ENCODE measurements around the gene FAM13A.

DNA sequence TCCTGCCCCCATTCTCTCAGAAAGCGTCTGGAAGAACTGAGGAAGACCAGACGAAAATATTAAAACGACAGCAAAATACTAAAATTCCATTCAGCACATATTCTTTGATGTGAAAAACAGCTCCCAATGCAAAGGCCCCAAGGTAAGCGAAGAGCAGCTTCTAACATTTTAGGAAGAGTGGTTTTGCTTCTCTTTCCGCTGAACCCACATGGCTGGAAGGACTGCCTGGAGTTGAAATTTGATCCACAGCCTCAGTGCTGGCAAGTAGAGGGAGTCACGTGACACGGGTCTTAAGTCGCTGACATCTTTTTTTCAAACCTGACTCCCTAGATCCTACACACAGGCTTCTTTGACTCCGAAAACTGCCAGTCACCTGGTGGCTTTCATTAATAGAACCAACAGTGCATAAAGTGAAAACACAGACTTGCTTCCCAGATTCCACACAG lies at the start of gene FAM13A:
- TF ChIP-seq, protein P1, sequence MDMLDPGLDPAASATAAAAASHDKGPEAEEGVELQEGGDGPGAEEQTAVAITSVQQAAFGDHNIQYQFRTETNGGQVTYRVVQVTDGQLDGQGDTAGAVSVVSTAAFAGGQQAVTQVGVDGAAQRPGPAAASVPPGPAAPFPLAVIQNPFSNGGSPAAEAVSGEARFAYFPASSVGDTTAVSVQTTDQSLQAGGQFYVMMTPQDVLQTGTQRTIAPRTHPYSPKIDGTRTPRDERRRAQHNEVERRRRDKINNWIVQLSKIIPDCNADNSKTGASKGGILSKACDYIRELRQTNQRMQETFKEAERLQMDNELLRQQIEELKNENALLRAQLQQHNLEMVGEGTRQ (IDR thresholded peaks at IDR 0.05; ENCODE audit: borderline replicate concordance, low read depth, low read length) = peak; percentile 70; the same call in 1 of the 2 replicates
- no peak for TF ChIP-seq MYC (IDR thresholded peaks at IDR 0.05; ENCODE audit: insufficient read depth, insufficient read length, insufficient replicate concordance, low read length, severe bottlenecking)
- no peak for TF ChIP-seq SP1 (IDR thresholded peaks at IDR 0.05; ENCODE audit: low read depth, low read length)
- 0 out of 2 replicates have a peak, but pooled peaks have one; percentile 23 for TF ChIP-seq MXI1 (IDR thresholded peaks at IDR 0.05; ENCODE audit: low read depth, low read length)
- TF ChIP-seq, protein P2, sequence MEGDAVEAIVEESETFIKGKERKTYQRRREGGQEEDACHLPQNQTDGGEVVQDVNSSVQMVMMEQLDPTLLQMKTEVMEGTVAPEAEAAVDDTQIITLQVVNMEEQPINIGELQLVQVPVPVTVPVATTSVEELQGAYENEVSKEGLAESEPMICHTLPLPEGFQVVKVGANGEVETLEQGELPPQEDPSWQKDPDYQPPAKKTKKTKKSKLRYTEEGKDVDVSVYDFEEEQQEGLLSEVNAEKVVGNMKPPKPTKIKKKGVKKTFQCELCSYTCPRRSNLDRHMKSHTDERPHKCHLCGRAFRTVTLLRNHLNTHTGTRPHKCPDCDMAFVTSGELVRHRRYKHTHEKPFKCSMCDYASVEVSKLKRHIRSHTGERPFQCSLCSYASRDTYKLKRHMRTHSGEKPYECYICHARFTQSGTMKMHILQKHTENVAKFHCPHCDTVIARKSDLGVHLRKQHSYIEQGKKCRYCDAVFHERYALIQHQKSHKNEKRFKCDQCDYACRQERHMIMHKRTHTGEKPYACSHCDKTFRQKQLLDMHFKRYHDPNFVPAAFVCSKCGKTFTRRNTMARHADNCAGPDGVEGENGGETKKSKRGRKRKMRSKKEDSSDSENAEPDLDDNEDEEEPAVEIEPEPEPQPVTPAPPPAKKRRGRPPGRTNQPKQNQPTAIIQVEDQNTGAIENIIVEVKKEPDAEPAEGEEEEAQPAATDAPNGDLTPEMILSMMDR (IDR thresholded peaks at IDR 0.05 in 2 of 3, conservative IDR thresholded peaks at IDR 0.05 in 1 of 3; ENCODE audit: control insufficient read depth in 2 of 3, extremely low read depth in 1 of 3, insufficient read depth in 1 of 3, low read depth in 3 of 3, low read length in 3 of 3) = no peak
- TF ChIP-seq RAD21 (IDR thresholded peaks at IDR 0.05; ENCODE audit: insufficient read depth, low read depth, low read length) = no peak

Data from GM12878 (cell line).